Right lobe of liver (tissue), 4 donors: ENCODE data around the gene CDKN2B.

Experiments used
- POLR2A ChIP-seq: fragments of 450-650 bp; IDR thresholded peaks from one replicate; pipeline ENCODE4 v1.6.1; 2017; ENCODE audit warnings: antibody characterized with exemption, mild to moderate bottlenecking
- TF ChIP-seq, protein P1 (sequence below), 4 donors: fragments of 200-600 bp in 3 of 4; fragments of 450-650 bp in 1 of 4; IDR thresholded peaks; one replicate each; pipeline versions ENCODE4 v1.5.1 to v1.8.0; 2016 to 2022; ENCODE audit warnings: antibody characterized with exemption in 4 of 4, mild to moderate bottlenecking in 2 of 4
- donor health status: DM: no; HTN: no; CAD: no.
- donor health status: DM: no; HTN: no; CAD: no.
- donor health status: DM: no; HTN: yes; CAD: no.

DNA sequence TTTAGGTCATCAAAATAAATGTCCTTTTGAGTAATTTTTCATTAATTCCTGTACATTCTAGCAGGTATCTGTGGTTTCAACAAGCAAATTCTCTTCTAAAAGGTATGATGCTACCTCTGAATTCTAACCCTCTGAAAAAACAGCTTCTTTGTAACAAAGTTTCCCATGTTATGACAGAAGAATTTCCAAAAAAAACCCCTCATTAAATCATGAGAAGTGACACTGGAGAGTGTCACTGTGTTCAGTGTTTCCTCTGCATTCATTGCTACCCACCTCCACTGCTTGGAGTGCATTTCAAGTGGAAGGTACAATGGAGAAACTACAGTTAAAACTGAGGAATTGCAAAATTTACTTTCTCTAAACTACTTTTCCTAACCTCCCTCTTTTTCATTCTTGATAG is 25.0 kb downstream of the CDKN2B start:
- TF ChIP-seq, protein P1, sequence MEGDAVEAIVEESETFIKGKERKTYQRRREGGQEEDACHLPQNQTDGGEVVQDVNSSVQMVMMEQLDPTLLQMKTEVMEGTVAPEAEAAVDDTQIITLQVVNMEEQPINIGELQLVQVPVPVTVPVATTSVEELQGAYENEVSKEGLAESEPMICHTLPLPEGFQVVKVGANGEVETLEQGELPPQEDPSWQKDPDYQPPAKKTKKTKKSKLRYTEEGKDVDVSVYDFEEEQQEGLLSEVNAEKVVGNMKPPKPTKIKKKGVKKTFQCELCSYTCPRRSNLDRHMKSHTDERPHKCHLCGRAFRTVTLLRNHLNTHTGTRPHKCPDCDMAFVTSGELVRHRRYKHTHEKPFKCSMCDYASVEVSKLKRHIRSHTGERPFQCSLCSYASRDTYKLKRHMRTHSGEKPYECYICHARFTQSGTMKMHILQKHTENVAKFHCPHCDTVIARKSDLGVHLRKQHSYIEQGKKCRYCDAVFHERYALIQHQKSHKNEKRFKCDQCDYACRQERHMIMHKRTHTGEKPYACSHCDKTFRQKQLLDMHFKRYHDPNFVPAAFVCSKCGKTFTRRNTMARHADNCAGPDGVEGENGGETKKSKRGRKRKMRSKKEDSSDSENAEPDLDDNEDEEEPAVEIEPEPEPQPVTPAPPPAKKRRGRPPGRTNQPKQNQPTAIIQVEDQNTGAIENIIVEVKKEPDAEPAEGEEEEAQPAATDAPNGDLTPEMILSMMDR (IDR thresholded peaks at IDR 0.05), result no peak
- no peak for TF ChIP-seq POLR2A
